Sigmoid colon (tissue), 4 donors: ENCODE measurements around the gene KRT38.

Source experiments
- CTCF ChIP-seq, 4 experiments: fragments of 450-650 bp in 3 of 4; fragments of 200-600 bp in 1 of 4; IDR thresholded peaks; one replicate each; pipeline ENCODE4 v1.5.1; 2016 to 2019; ENCODE audit warnings: antibody characterized with exemption in 4 of 4, mild to moderate bottlenecking in 3 of 4, moderate library complexity in 2 of 4
- POLR2A ChIP-seq, 2 donors: fragments of 450-650 bp; IDR thresholded peaks; one replicate each; pipeline ENCODE4 v1.6.1; 2016; ENCODE audit warnings: antibody characterized with exemption in 2 of 2, mild to moderate bottlenecking in 2 of 2, moderate library complexity in 2 of 2
- POLR2AphosphoS5 ChIP-seq, 4 donors: sonication (generic); formaldehyde crosslinking; IDR thresholded peaks; one replicate each; pipeline ENCODE4 v1.6.1; 2017; ENCODE audit warnings: antibody characterized with exemption in 4 of 4

- no peak for TF ChIP-seq CTCF (IDR thresholded peaks at IDR 0.05)
- no peak for TF ChIP-seq POLR2A (IDR thresholded peaks at IDR 0.05)
- TF ChIP-seq POLR2AphosphoS5 (IDR thresholded peaks at IDR 0.05), result no peak
Measured at GRCh38 chr17:41433586-41433985, 7.2 kb downstream of the KRT38 start.
